K562 (cell line): ENCODE results near the gene HOXA9. TPM values are rescaled to one million over a fixed set of nuclear protein-coding genes. Genes with fewer than 3 reads are reported as not detected.

Experiments
- ATAC-seq: fragments of 200-7000 bp; cut with Tn5 transposase; 3 replicates; pipeline ENCODE4 v1.9.1; 2020; ENCODE audit warnings: moderate library complexity
- BruUV-seq: library from RNA; stranded (reverse); fragments of 400-500 nt; replicated peaks from 2 replicates; lab custom pipeline; 2021; lab: Mats Ljungman, UMichigan
- CTCF ChIA-PET: fragments of 300-600 bp; formaldehyde crosslinking; extraction: SDS; loops from one replicate; lab custom pipeline; 2021; ENCODE audit warnings: low intra/inter-chr PET ratio; lab: Yijun Ruan, JAX
- POLR2A ChIA-PET: fragments of 300-600, 350-650 bp; sonication (Branson Sonifier 250); formaldehyde crosslinking; extraction: SDS; loops from one replicate; lab custom pipeline; 2021; ENCODE audit warnings: antibody characterized with exemption, inconsistent platforms; lab: Yijun Ruan, JAX
- DNase-seq, 4 experiments: peaks; one replicate each; pipeline versions ENCODE4 v3.0.0 to v3.0.0-alpha.2; 2011 to 2018; ENCODE audit warnings: low spot score in 3 of 4, mixed read lengths in 3 of 4; ENCODE audit errors: extremely low read depth in 1 of 4
- FAIRE-seq: peaks from 2 replicates; lab custom pipeline; 2011; peaks lifted over from hg19 to GRCh38; lab: Jason Lieb, UNC
- H2AFZ ChIP-seq: 2 replicates; pipeline ENCODE4 v1.6.0; 2011; ENCODE audit warnings: low read depth, low read length, control low read depth, inconsistent platforms
- H3K27ac ChIP-seq: fragments of 200-600 bp; 3 replicates; pipeline ENCODE4 v1.8.0; 2011; ENCODE audit warnings: low read depth, mild to moderate bottlenecking, control low read depth, inconsistent platforms, low read length, moderate library complexity, mixed read lengths; ENCODE audit errors: extremely low read depth
- H3K27me3 ChIP-seq, 2 experiments: fragments of 300-600 bp in 1 of 2; 2 replicates in 1 of 2; 3 replicates in 1 of 2; pipeline versions ENCODE4 v1.6.0 to v1.8.0; 2011; ENCODE audit warnings: inconsistent platforms in 2 of 2, low read length in 2 of 2, mild to moderate bottlenecking in 1 of 2, mixed read lengths in 1 of 2, moderate library complexity in 1 of 2; ENCODE audit not compliant: control insufficient read depth in 2 of 2, insufficient read depth in 2 of 2
- H3K36me3 ChIP-seq: fragments of 300-600 bp; 3 replicates; pipeline ENCODE4 v1.8.0; 2011; ENCODE audit warnings: mild to moderate bottlenecking, low read length, inconsistent platforms; ENCODE audit not compliant: control insufficient read depth, insufficient read depth
- H3K4me1 ChIP-seq, 2 experiments: fragments of 200-600 bp in 1 of 2; replicated peaks in 1 of 2; 2 replicates in 1 of 2; 3 replicates in 1 of 2; pipeline versions ENCODE4 v1.5.1 to v1.8.0; 2011; ENCODE audit warnings: inconsistent platforms in 2 of 2, low read length in 2 of 2, mild to moderate bottlenecking in 1 of 2, mixed read lengths in 1 of 2, moderate library complexity in 1 of 2; ENCODE audit not compliant: control insufficient read depth in 2 of 2, insufficient read depth in 2 of 2
- H3K4me2 ChIP-seq: 2 replicates; pipeline ENCODE4 v1.6.1; 2011; ENCODE audit warnings: low read length, control low read depth, inconsistent platforms, mixed read lengths; ENCODE audit not compliant: insufficient read depth
- H3K4me3 ChIP-seq: fragments of 200-600 bp; sonication (generic), shearing (Covaris generic); 2 replicates; pipeline ENCODE4 v1.5.1; 2016; ENCODE audit warnings: control low read depth, inconsistent platforms
- H3K79me2 ChIP-seq: fragments of 200-600 bp; 3 replicates; pipeline ENCODE4 v1.8.0; 2011; ENCODE audit warnings: low read length, inconsistent platforms; ENCODE audit not compliant: control insufficient read depth, insufficient read depth
- H3K9ac ChIP-seq, 2 experiments: 2 replicates each; pipeline versions ENCODE4 v1.6.0 to v1.6.1; 2011; ENCODE audit warnings: low read depth in 2 of 2, low read length in 2 of 2, control low read depth in 1 of 2, inconsistent platforms in 1 of 2, mild to moderate bottlenecking in 1 of 2, mixed read lengths in 1 of 2; ENCODE audit not compliant: insufficient read depth in 1 of 2
- H3K9me1 ChIP-seq: one replicate; pipeline ENCODE4 v1.6.0; 2011; ENCODE audit warnings: inconsistent platforms, mild to moderate bottlenecking, low read length, moderate library complexity; ENCODE audit not compliant: control insufficient read depth, insufficient read depth
- H3K9me3 ChIP-seq: replicated peaks from 2 replicates; pipeline ENCODE4 v1.5.1; 2011; ENCODE audit warnings: low read depth, low read length, inconsistent platforms; ENCODE audit not compliant: control insufficient read depth, insufficient read depth
- H4K20me1 ChIP-seq: replicated peaks from 2 replicates; pipeline ENCODE4 v1.6.1; 2011; ENCODE audit warnings: low read length, inconsistent platforms, mixed read lengths; ENCODE audit not compliant: control insufficient read depth, insufficient read depth
- ASH1L ChIP-seq: fragments of 450-650 bp; IDR thresholded peaks from 2 replicates; pipeline ENCODE4 v1.6.1; 2018; ENCODE audit warnings: borderline replicate concordance, mild to moderate bottlenecking, low read depth; ENCODE audit not compliant: partially characterized antibody
- E2F4 ChIP-seq: sonication (generic); formaldehyde crosslinking; IDR thresholded peaks from 2 replicates; pipeline ENCODE4 v1.8.0; 2022; ENCODE audit warnings: mild to moderate bottlenecking, low read depth, missing genetic modification reagents
- ELF1 ChIP-seq: fragments of 200-800 bp; sonication (Bioruptor generic); IDR thresholded peaks from 2 replicates; pipeline ENCODE4 v1.6.1; 2016; ENCODE audit warnings: missing genetic modification characterization, missing compliant biosample characterization
- FOXA3 ChIP-seq, 2 experiments: fragments of 450-650 bp in 1 of 2; sonication (generic) in 1 of 2; formaldehyde crosslinking; IDR thresholded peaks in 1 of 2; conservative IDR thresholded peaks in 1 of 2; 2 replicates each; pipeline versions ENCODE4 v1.4.0 to v1.8.0; 2020 to 2022; ENCODE audit warnings: mild to moderate bottlenecking in 2 of 2, missing genetic modification reagents in 1 of 2
- LEF1 ChIP-seq: fragments of 450-650 bp; IDR thresholded peaks from 2 replicates; pipeline ENCODE4 v1.6.1; 2016; ENCODE audit warnings: mild to moderate bottlenecking
- MEF2D ChIP-seq: conservative IDR thresholded peaks from 2 replicates; pipeline ENCODE4 v1.6.1; 2016; ENCODE audit warnings: low read depth, missing genetic modification characterization, missing compliant biosample characterization
- NBN ChIP-seq: fragments of 450-650 bp; IDR thresholded peaks from 2 replicates; pipeline ENCODE4 v1.6.1; 2016; ENCODE audit warnings: low read depth, mild to moderate bottlenecking
- ZBED1 ChIP-seq: IDR thresholded peaks from 2 replicates; pipeline ENCODE4 v1.6.1; 2014
- ZNF23 ChIP-seq: fragments of 250-450 bp; sonication (Bioruptor Pico); IDR thresholded peaks from 2 replicates; pipeline ENCODE4 v1.4.0; 2020; ENCODE audit warnings: mild to moderate bottlenecking
- ZNF232 ChIP-seq: sonication (generic); formaldehyde crosslinking; IDR thresholded peaks from 2 replicates; pipeline ENCODE4 v1.8.0; 2022; ENCODE audit warnings: mild to moderate bottlenecking, missing genetic modification reagents
- ZNF277 ChIP-seq: fragments of 250-450 bp; sonication (Bioruptor Pico); IDR thresholded peaks from 2 replicates; pipeline ENCODE4 v1.8.0; 2022; ENCODE audit warnings: inconsistent platforms, mild to moderate bottlenecking, moderate library complexity, borderline replicate concordance
- ZNF407 ChIP-seq: fragments of 450-650 bp; IDR thresholded peaks from 2 replicates; pipeline ENCODE4 v1.6.1; 2016; ENCODE audit warnings: low read depth
- WGBS: fragments of 100-300 bp; shearing (Covaris generic); methylation state at CpG from one replicate; pipeline ENCODE4 v1.1.6; 2016; ENCODE audit warnings: low coverage, mixed read lengths; ENCODE audit not compliant: insufficient coverage; ENCODE audit errors: missing lambda C conversion rate; 5-methylcytosine and 5-hydroxymethylcytosine counted together
- in situ Hi-C: fragments of 300-500 bp; cut with MboI; formaldehyde crosslinking; loops from 4 replicates; pipeline ENCODE4 v1.15.0; 2018; ENCODE audit warnings: inconsistent platforms, mixed read lengths
- intact Hi-C: fragments of 100-400 bp; cut with micrococcal nuclease; formaldehyde crosslinking; loops from 2 replicates; pipeline ENCODE4 v1.14.2; 2022
- polyA plus RNA-seq, 8 experiments: library from polyadenylated mRNA; depleted of rRNA in 4 of 8; stranded (reverse) in 5 of 8; unstranded in 3 of 8; fragments of >200 nt; fragmentation: Nextera tagmentation in 2 of 8; fragmentation: Illumina TruSeq in 1 of 8; extraction: Ambion mirVana in 2 of 8; extraction: Trizol in 1 of 8; gene quantifications; 2 replicates each; pipeline versions ENCODE4 v1.2.1 to v1.2.3, GENCODE V29; 2011 to 2014; ENCODE audit warnings: inconsistent platforms in 1 of 8, missing spikeins in 1 of 8
- total RNA-seq, 7 experiments: library from RNA; depleted of rRNA in 6 of 7; stranded (reverse); fragments of >200 nt in 6 of 7; fragmentation: Illumina TruSeq in 2 of 7; extraction: Trizol in 2 of 7; gene quantifications; 2 replicates each; pipeline versions ENCODE4 v1.2.1 to v1.2.3, GENCODE V29; 2011 to 2021; ENCODE audit warnings: low replicate concordance in 1 of 7

HOXA9 gene
- total and polyA plus RNA-seq, 9 of the 15 experiments (the other 6 are each of a cell fraction or from before 2014, with no cell fraction given) = not detected

GRCh38 chr7:27189295-27189996 is 24.1 kb upstream of the HOXA9 start:
- ChIA-PET POLR2A (no interaction called here), CTCF (no interaction called here)
- Histone ChIP-seq H3K9me3 (no peaks in the 10 kb centered on the region), H3K9me1 (no peaks in the 10 kb centered on the region), H3K4me2 (no peak overlapping the region), H4K20me1 (no peaks in the 10 kb centered on the region), H3K9ac (no peak overlapping the region), H3K4me3 (no peak overlapping the region), H3K4me1 (peaks cover 0 to 26% of the 10 kb centered on the region in 2 experiments; a peak in 2 of 5 replicates), H3K79me2 (no peaks in the 10 kb centered on the region), H3K27ac (no peak overlapping the region), H3K36me3 (no peaks in the 10 kb centered on the region), H3K27me3 (peaks cover 45 to 79% of the 10 kb centered on the region in 2 experiments), H2AFZ (no peak overlapping the region)
- DNase-seq (no peak), FAIRE-seq (no peak), ATAC-seq (no peak)
- BruUV-seq = no TSS peak
- WGBS = 1% methylated on average over 22 of the region's 22 CpGs
- in situ Hi-C loops = no loop called here
- intact Hi-C loops = no loop called here
- TF ChIP-seq MEF2D = no peak
- TF ChIP-seq ZNF277 (CRISPR knock-in tag) = no peak
- TF ChIP-seq ZNF407 = no peak
- TF ChIP-seq LEF1 = no peak
- no peak for TF ChIP-seq ZNF23 (CRISPR knock-in tag)
- no peak for TF ChIP-seq E2F4
- TF ChIP-seq ELF1 (tag) = no peak
- no peak for TF ChIP-seq FOXA3 (CRISPR knock-in tag; conservative IDR thresholded peaks at IDR 0.05 in 1 of 2, IDR thresholded peaks at IDR 0.05 in 1 of 2)
- no peak for TF ChIP-seq ZBED1
- TF ChIP-seq ASH1L = no peak
- TF ChIP-seq ZNF232 = no peak
- TF ChIP-seq NBN = no peak
